Brain pericyte (primary cell): ENCODE data around the gene DSEL.

Experiments used
- DNase-seq: peaks from one replicate; pipeline ENCODE4 v3.0.0-alpha.2; 2012; ENCODE audit warnings: low read depth, low spot score

Gene DSEL

GRCh38 chr18:67516539-67517443 lies at the start of gene DSEL:
TSS of gene DSEL (minus strand) at chr18:67516720. CDS start at chr18:67514608, 2,112 bp downstream.
- DNase-seq = peak; percentile 73

- no peak for DNase-seq
Observed at GRCh38 chr18:67553437-67553836, 36.9 kb upstream of the DSEL start.

GRCh38 chr18:67550872-67551520 lies 34.5 kb upstream of the DSEL start:
- no peak for DNase-seq

- no peak for DNase-seq
Observed at GRCh38 chr18:67549946-67550345, 33.4 kb upstream of the DSEL start.

- no peak for DNase-seq
Observed at GRCh38 chr18:67545681-67546080, 29.2 kb upstream of the DSEL start.

GRCh38 chr18:67540559-67540958 lies 24.0 kb upstream of the DSEL start:
- DNase-seq = no peak

- no peak for DNase-seq
Observed at GRCh38 chr18:67531929-67532328, 15.4 kb upstream of the DSEL start.

GRCh38 chr18:67525328-67526099 lies 9.0 kb upstream of the DSEL start:
- peak; percentile 74 for DNase-seq

- DNase-seq = peak; percentile 49
Observed at GRCh38 chr18:67520351-67520921, 3.9 kb upstream of the DSEL start.

GRCh38 chr18:67519592-67519991 lies 3.1 kb upstream of the DSEL start:
- no peak for DNase-seq

- no peak for DNase-seq
Observed at GRCh38 chr18:67518566-67518965, 2.0 kb upstream of the DSEL start.

- DNase-seq = no peak
Observed at GRCh38 chr18:67517444-67517765, 885 bp upstream of the DSEL start.

GRCh38 chr18:67515942-67516538 lies 480 bp downstream of the DSEL start:
- DNase-seq = peak; percentile 73

- DNase-seq = no peak
Observed at GRCh38 chr18:67514901-67515540, 1.5 kb downstream of the DSEL start.

GRCh38 chr18:67514465-67514864 lies 2.1 kb downstream of the DSEL start:
- no peak for DNase-seq

GRCh38 chr18:67513280-67513679 lies 3.2 kb downstream of the DSEL start:
- no peak for DNase-seq

- DNase-seq = no peak
Observed at GRCh38 chr18:67511840-67512239, 4.7 kb downstream of the DSEL start.

GRCh38 chr18:67510831-67511230 lies 5.7 kb downstream of the DSEL start:
- no peak for DNase-seq

- DNase-seq = no peak
Observed at GRCh38 chr18:67509741-67510391, 6.7 kb downstream of the DSEL start.

- DNase-seq = no peak
Observed at GRCh38 chr18:67508146-67508545, 8.4 kb downstream of the DSEL start.

- no peak for DNase-seq
Observed at GRCh38 chr18:67504739-67505138, 11.8 kb downstream of the DSEL start.
